Caco-2 (cell line): ENCODE data around the gene FBN2. TPM values are rescaled to one million over a fixed set of nuclear protein-coding genes. Genes with fewer than 3 reads are reported as not detected.

Experiments
- BruUV-seq: library from RNA; stranded (reverse); fragments of 400-500 nt; replicated peaks from 2 replicates; lab custom pipeline; 2021; lab: Mats Ljungman, UMichigan
- CTCF ChIA-PET: fragments of 300-600 bp; sonication (Branson Sonifier 250); formaldehyde crosslinking; loops from one replicate; lab custom pipeline; 2022; ENCODE audit warnings: antibody characterized with exemption; lab: Charles Lee
- POLR2A ChIA-PET: fragments of 300-600 bp; sonication (Branson Sonifier 250); formaldehyde crosslinking; loops from one replicate; lab custom pipeline; 2022; ENCODE audit warnings: antibody characterized with exemption; lab: Charles Lee
- DNase-seq, 2 experiments: peaks; one replicate each; pipeline versions ENCODE4 v3.0.0 to v3.0.0-alpha.2; 2020 to 2022
- H3K27me3 ChIP-seq: replicated peaks from 2 replicates; pipeline ENCODE4 v1.6.0; 2011; ENCODE audit warnings: low read length; ENCODE audit not compliant: control insufficient read depth, insufficient read depth
- H3K36me3 ChIP-seq: 2 replicates; pipeline ENCODE4 v1.5.1; 2011; ENCODE audit warnings: low read length; ENCODE audit not compliant: control insufficient read depth, insufficient read depth
- H3K4me1 ChIP-seq: fragments of 250-450 bp; sonication (Bioruptor Pico); 2 replicates; pipeline ENCODE4 v1.5.1; 2020; ENCODE audit warnings: mild to moderate bottlenecking
- H3K4me3 ChIP-seq: 2 replicates; pipeline ENCODE4 v1.5.1; 2011; ENCODE audit warnings: low read depth, mild to moderate bottlenecking, control low read depth, low read length
- H3K9me3 ChIP-seq: fragments of 250-450 bp; sonication (Bioruptor Pico); 2 replicates; pipeline ENCODE4 v1.5.1; 2020; ENCODE audit warnings: mild to moderate bottlenecking, moderate library complexity
- H3K27ac Mint-ChIP-seq: one replicate; pipeline ENCODE4 v1.8.0; 2022; ENCODE audit warnings: mixed read lengths; ENCODE audit not compliant: unreplicated experiment
- H3K27me3 Mint-ChIP-seq: one replicate; pipeline ENCODE4 v1.8.0; 2022; ENCODE audit warnings: mixed read lengths; ENCODE audit not compliant: insufficient read depth, unreplicated experiment
- H3K36me3 Mint-ChIP-seq: one replicate; pipeline ENCODE4 v1.8.0; 2022; ENCODE audit warnings: mild to moderate bottlenecking, mixed read lengths; ENCODE audit not compliant: insufficient read depth, unreplicated experiment
- H3K4me1 Mint-ChIP-seq: one replicate; pipeline ENCODE4 v1.8.0; 2022; ENCODE audit warnings: low read depth, mixed read lengths; ENCODE audit not compliant: unreplicated experiment
- H3K4me3 Mint-ChIP-seq: one replicate; pipeline ENCODE4 v1.8.0; 2022; ENCODE audit warnings: mild to moderate bottlenecking, moderate library complexity, mixed read lengths; ENCODE audit not compliant: unreplicated experiment
- H3K9me3 Mint-ChIP-seq: one replicate; pipeline ENCODE4 v1.8.0; 2022; ENCODE audit warnings: mixed read lengths; ENCODE audit not compliant: unreplicated experiment
- intact Hi-C: fragments of 100-400 bp; cut with micrococcal nuclease; formaldehyde crosslinking; loops from one replicate; pipeline ENCODE4 v1.10.0; 2022; ENCODE audit not compliant: unreplicated experiment
- total RNA-seq: library from RNA; stranded (reverse); gene quantifications from 2 replicates; pipeline ENCODE4 v1.2.3, GENCODE V29; 2022
- TF ChIP-seq, protein P1 (sequence below), 2 experiments: fragments of 200-600 bp in 1 of 2; IDR thresholded peaks; 1 replicate in 1 of 2; 2 replicates in 1 of 2; pipeline versions ENCODE4 v1.5.1 to v1.8.0; 2011 to 2022; ENCODE audit warnings: antibody characterized with exemption in 1 of 2, control low read depth in 1 of 2, inconsistent platforms in 1 of 2, low read depth in 1 of 2, low read length in 1 of 2, mild to moderate bottlenecking in 1 of 2, moderate library complexity in 1 of 2; ENCODE audit not compliant: insufficient read depth in 1 of 2, severe bottlenecking in 1 of 2, unreplicated experiment in 1 of 2

The FBN2 gene
- total RNA-seq, 1 experiment from 2014 or later: 0.09 TPM

DNA sequence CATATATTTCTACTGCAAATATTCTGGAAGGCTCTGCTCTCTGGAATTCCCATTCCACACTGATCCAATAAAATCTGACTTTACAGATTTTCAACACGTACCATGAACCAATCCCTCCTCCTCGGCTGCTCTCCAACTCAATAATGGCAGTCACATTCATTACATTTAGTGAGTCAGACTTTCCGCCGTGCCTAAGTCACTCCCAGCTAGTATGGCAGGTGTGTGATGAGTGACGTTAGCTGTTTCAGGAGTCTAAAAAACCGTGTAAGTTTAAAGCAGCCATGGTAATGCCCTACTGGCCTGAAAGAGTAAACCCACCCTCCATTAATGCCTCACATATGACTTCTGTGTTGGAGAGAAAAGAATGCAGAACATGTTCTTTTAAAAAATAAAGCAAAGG is 3.3 kb downstream of the FBN2 start:
- Mint-ChIP-seq H3K9me3 (peaks cover 11% of the 10 kb centered on the region), H3K4me3 (no peak overlapping the region), H3K27ac (no peak overlapping the region), H3K27me3 (no peaks in the 10 kb centered on the region), H3K4me1 (peaks cover 7% of the 10 kb centered on the region), H3K36me3 (no peaks in the 10 kb centered on the region)
- H3K4me1 ChIP-seq: peaks cover 6% of the 10 kb centered on the region
- H3K27me3 ChIP-seq: no peaks in the 10 kb centered on the region
- peaks cover 10% of the 10 kb centered on the region; the same call in 1 of the 2 replicates for H3K9me3 ChIP-seq
- TF ChIP-seq, protein P1, sequence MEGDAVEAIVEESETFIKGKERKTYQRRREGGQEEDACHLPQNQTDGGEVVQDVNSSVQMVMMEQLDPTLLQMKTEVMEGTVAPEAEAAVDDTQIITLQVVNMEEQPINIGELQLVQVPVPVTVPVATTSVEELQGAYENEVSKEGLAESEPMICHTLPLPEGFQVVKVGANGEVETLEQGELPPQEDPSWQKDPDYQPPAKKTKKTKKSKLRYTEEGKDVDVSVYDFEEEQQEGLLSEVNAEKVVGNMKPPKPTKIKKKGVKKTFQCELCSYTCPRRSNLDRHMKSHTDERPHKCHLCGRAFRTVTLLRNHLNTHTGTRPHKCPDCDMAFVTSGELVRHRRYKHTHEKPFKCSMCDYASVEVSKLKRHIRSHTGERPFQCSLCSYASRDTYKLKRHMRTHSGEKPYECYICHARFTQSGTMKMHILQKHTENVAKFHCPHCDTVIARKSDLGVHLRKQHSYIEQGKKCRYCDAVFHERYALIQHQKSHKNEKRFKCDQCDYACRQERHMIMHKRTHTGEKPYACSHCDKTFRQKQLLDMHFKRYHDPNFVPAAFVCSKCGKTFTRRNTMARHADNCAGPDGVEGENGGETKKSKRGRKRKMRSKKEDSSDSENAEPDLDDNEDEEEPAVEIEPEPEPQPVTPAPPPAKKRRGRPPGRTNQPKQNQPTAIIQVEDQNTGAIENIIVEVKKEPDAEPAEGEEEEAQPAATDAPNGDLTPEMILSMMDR (IDR thresholded peaks at IDR 0.05; ENCODE audit: insufficient read depth in 1 of 2, low read depth in 1 of 2, low read length in 1 of 2, severe bottlenecking in 1 of 2, unreplicated experiment in 1 of 2): no peak
- POLR2A ChIA-PET: no interaction called here
- no peak overlapping the region for H3K4me3 ChIP-seq
- DNase-seq: no peak
- CTCF ChIA-PET: no interaction called here
- intact Hi-C loops: no loop called here
- BruUV-seq: no TSS peak
- H3K36me3 ChIP-seq: no peaks in the 10 kb centered on the region

DNA sequence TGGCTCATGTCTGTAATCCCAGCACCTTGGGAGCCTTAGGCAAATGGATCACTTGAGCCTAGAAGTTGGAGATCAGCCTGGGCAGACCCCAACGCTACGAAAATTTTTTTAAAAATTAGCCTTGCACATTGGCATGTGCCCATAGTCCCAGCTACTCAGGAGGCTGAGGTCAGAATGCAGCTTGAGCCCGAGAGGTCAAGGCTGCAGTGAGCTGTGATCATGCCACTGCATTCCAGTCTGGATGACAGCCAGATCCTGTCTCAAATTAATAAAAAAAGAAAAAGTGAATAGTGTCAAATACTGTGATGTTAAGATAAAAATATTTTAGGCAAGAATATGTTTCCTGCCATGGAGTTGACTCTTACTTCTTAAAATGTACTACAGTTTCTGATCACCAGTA is 5.3 kb downstream of the FBN2 start:
- ChIA-PET CTCF (interaction anchor here (1.2 kb wide), 1 partner anchor 142 kb away, joined by 3 read pairs; no protein-coding TSS in a partner anchor), POLR2A (no interaction called here)
- Histone ChIP-seq H3K4me3 (no peak overlapping the region), H3K36me3 (no peaks in the 10 kb centered on the region), H3K27me3 (no peaks in the 10 kb centered on the region), H3K9me3 (peaks cover 10% of the 10 kb centered on the region; the same call in 1 of the 2 replicates), H3K4me1 (peaks cover 6% of the 10 kb centered on the region)
- TF ChIP-seq, protein P1 (IDR thresholded peaks at IDR 0.05; ENCODE audit: insufficient read depth in 1 of 2, low read depth in 1 of 2, low read length in 1 of 2, severe bottlenecking in 1 of 2, unreplicated experiment in 1 of 2): no peak
- DNase-seq: no peak
- intact Hi-C loops: no loop called here
- Mint-ChIP-seq H3K27ac (no peak overlapping the region), H3K4me1 (peaks cover 22% of the 10 kb centered on the region), H3K36me3 (no peaks in the 10 kb centered on the region), H3K4me3 (no peak overlapping the region), H3K9me3 (peaks cover 11% of the 10 kb centered on the region), H3K27me3 (no peaks in the 10 kb centered on the region)
- no TSS peak for BruUV-seq

- Mint-ChIP-seq H3K27ac (no peak overlapping the region), H3K4me1 (peaks cover 22% of the 10 kb centered on the region), H3K36me3 (no peaks in the 10 kb centered on the region), H3K9me3 (peaks cover 11% of the 10 kb centered on the region), H3K27me3 (no peaks in the 10 kb centered on the region), H3K4me3 (no peak overlapping the region)
- no peak overlapping the region for H3K4me3 ChIP-seq
- ChIA-PET CTCF (interaction anchor here (1.2 kb wide), 1 partner anchor 143 kb away, joined by 3 read pairs; no protein-coding TSS in a partner anchor), POLR2A (no interaction called here)
- peaks cover 6% of the 10 kb centered on the region for H3K4me1 ChIP-seq
- no peaks in the 10 kb centered on the region for H3K36me3 ChIP-seq
- no peaks in the 10 kb centered on the region for H3K27me3 ChIP-seq
- DNase-seq: peak in 1 of 2 experiments; percentile 3
- BruUV-seq: no TSS peak
- TF ChIP-seq, protein P1 (IDR thresholded peaks at IDR 0.05; ENCODE audit: insufficient read depth in 1 of 2, low read depth in 1 of 2, low read length in 1 of 2, severe bottlenecking in 1 of 2, unreplicated experiment in 1 of 2): no peak
- peaks cover 4% of the 10 kb centered on the region; the same call in 1 of the 2 replicates for H3K9me3 ChIP-seq
- intact Hi-C loops: no loop called here
Measured at GRCh38 chr5:128532127-128532526, 5.9 kb downstream of the FBN2 start.
